ENCODE measurements around the gene POLD1.

POLD1 gene

GRCh38 chr19:50376166-50377050 lies 7.7 kb upstream of the POLD1 start, which contains the start of gene NR1H2:
TSS of gene NR1H2 (plus strand) at chr19:50376457. CDS start at chr19:50377606, 1,149 bp downstream.
- DNase-seq: peak; percentile 92
- Histone ChIP-seq H3K36me3 (replicated peaks) (peaks cover 32% of the 10 kb centered on the region), H3K4me3 (ENCODE audit: low read depth, low read length) (peak within 1 kb of the TSS; percentile 82), H3K27me3 (replicated peaks) (no peaks in the 10 kb centered on the region), H3K27ac (peak within 1 kb of the TSS; percentile 99)
- TF ChIP-seq CTCF (IDR thresholded peaks at IDR 0.05; ENCODE audit: low read depth, low read length, missing control alignments): no peak
- in situ Hi-C loops (cut with HindIII; ENCODE audit: low pct_ligation_motif_present, low sequenced_read_pairs): no loop called here

DNA sequence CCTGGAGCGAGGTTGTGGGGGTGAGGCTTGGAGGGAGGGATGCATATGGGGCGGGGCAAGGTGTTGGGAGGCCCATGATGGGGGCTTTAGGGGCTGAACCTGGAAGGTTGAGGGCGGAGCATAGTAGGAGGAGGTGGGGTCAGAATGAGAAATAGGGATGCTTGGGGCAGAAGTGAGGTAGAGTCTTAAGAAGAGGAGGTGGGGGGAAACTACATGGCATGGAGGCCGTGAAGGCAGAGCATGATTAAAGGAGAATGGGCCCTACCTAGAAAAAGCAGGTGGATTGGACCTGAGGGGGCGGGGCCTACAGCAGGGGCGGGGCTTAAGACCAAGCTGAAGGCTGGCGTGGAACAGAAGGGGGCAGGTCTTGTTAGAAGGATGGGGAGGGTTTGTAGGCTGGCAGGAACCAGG lies 7.1 kb upstream of the POLD1 start:
- H3K27me3 ChIP-seq (replicated peaks): no peaks in the 10 kb centered on the region
- no peak for TF ChIP-seq CTCF (IDR thresholded peaks at IDR 0.05; ENCODE audit: low read depth, low read length, missing control alignments)
- in situ Hi-C loops (cut with HindIII; ENCODE audit: low pct_ligation_motif_present, low sequenced_read_pairs): no loop called here
- peak overlapping the region; percentile 37 for H3K4me3 ChIP-seq (ENCODE audit: low read depth, low read length)
- H3K36me3 ChIP-seq (replicated peaks): peaks cover 38% of the 10 kb centered on the region
- no peak for DNase-seq
- no peak overlapping the region for H3K27ac ChIP-seq

DNA sequence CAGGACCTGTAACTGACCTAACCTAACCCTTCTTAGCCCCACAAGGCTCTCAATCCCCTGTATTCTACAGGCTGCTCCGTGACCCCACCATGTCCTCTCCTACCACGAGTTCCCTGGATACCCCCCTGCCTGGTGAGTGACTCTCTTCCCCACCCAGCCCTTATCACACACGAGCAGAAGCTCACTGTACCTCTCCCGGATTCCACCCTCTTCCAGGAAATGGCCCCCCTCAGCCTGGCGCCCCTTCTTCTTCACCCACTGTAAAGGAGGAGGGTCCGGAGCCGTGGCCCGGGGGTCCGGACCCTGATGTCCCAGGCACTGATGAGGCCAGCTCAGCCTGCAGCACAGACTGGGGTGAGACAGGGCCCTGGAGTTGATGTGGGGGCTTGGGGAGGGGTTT lies 6.6 kb upstream of the POLD1 start:
- H3K27ac ChIP-seq: no peak overlapping the region
- H3K36me3 ChIP-seq (replicated peaks): peaks cover 38% of the 10 kb centered on the region

DNA sequence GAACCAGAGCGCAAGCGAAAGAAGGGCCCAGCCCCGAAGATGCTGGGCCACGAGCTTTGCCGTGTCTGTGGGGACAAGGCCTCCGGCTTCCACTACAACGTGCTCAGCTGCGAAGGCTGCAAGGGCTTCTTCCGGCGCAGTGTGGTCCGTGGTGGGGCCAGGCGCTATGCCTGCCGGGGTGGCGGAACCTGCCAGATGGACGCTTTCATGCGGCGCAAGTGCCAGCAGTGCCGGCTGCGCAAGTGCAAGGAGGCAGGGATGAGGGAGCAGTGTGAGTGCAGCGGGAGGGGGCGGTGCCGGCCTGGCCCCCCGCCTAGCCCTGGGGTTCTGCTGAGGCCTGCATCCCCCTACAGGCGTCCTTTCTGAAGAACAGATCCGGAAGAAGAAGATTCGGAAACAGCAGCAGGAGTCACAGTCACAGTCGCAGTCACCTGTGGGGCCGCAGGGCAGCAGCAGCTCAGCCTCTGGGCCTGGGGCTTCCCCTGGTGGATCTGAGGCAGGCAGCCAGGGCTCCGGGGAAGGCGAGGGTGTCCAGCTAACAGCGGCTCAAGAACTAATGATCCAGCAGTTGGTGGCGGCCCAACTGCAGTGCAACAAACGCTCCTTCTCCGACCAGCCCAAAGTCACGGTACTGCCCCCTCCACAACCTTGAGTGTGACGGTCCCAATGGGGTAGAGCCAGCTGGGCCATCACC lies 5.8 kb upstream of the POLD1 start:
- Histone ChIP-seq H3K27me3 (replicated peaks) (no peaks in the 10 kb centered on the region), H3K4me3 (ENCODE audit: low read depth, low read length) (no peak overlapping the region), H3K36me3 (replicated peaks) (peaks cover 38% of the 10 kb centered on the region), H3K27ac (no peak overlapping the region)
- in situ Hi-C loops (cut with HindIII; ENCODE audit: low pct_ligation_motif_present, low sequenced_read_pairs): no loop called here
- no peak for TF ChIP-seq CTCF (IDR thresholded peaks at IDR 0.05; ENCODE audit: low read depth, low read length, missing control alignments)
- DNase-seq: no peak

More for the DNA sequence above, 6.6 kb upstream of the POLD1 start:
- in situ Hi-C loops (cut with HindIII; ENCODE audit: low pct_ligation_motif_present, low sequenced_read_pairs): no loop called here
- Histone ChIP-seq H3K27me3 (replicated peaks) (no peaks in the 10 kb centered on the region), H3K4me3 (ENCODE audit: low read depth, low read length) (no peak overlapping the region)
- DNase-seq: no peak
- TF ChIP-seq CTCF (IDR thresholded peaks at IDR 0.05; ENCODE audit: low read depth, low read length, missing control alignments): no peak

DNA sequence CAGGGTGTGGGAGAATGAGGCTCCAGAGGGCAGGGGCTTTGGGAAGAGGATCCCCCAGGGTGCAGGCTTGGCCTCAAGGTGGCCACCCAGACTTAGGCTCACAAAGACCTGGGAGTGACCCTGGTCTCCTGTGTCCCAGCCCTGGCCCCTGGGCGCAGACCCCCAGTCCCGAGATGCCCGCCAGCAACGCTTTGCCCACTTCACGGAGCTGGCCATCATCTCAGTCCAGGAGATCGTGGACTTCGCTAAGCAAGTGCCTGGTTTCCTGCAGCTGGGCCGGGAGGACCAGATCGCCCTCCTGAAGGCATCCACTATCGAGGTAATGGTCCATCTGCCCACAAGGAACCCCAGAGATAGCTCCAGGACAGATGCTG lies 5.3 kb upstream of the POLD1 start:
- Histone ChIP-seq H3K27ac (no peak overlapping the region), H3K27me3 (replicated peaks) (no peaks in the 10 kb centered on the region), H3K36me3 (replicated peaks) (peaks cover 38% of the 10 kb centered on the region), H3K4me3 (ENCODE audit: low read depth, low read length) (no peak overlapping the region)
- in situ Hi-C loops (cut with HindIII; ENCODE audit: low pct_ligation_motif_present, low sequenced_read_pairs): no loop called here
- TF ChIP-seq CTCF (IDR thresholded peaks at IDR 0.05; ENCODE audit: low read depth, low read length, missing control alignments): no peak
- no peak for DNase-seq

Data from brain microvascular endothelial cell (primary cell).